T47D (cell line): ENCODE data around the gene RAB39B.
"Not testable (repeated sequence)": the region's sequence is repeated elsewhere in the genome, so short reads cannot be mapped to it uniquely, and the experiment has no call there.

Experiments used
- DNase-seq, 2 experiments: peaks; one replicate each; pipeline versions ENCODE4 v3.0.0 to v3.0.0-alpha.2; 2011 to 2012; ENCODE audit warnings: low read depth in 1 of 2, low spot score in 1 of 2
- JUND ChIP-seq: IDR thresholded peaks from 2 replicates; pipeline ENCODE4 v1.6.1; 2012; ENCODE audit warnings: low read depth
- in situ Hi-C: cut with HindIII; loops from 2 replicates; pipeline ENCODE4 v1.10.0; 2016; ENCODE audit warnings: low sequenced_read_pairs, low pct_unique_long_range_greater_than_20kb

The RAB39B gene

DNA sequence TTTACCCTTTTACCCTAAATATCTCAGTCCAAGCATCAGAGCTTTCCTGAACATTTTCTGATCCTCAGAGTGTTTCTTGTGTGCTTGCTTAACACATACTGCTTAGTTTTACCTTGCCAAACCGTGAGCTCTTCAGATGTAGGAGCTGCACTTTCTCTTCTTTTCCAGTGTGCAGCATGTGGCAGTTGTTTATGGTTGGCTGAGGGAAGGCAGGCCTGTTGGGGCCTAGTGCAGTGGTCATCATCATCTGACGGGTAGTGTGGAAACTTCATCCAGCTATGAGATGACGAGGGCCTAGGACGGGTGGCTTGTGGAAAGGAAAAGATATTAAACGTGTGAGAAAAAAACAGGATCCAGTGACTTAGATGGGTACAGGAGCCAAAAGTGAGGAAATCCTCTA, 26.6 kb downstream of the RAB39B start:
- TF ChIP-seq JUND: no peak
- in situ Hi-C loops: no loop called here
- no peak for DNase-seq

DNA sequence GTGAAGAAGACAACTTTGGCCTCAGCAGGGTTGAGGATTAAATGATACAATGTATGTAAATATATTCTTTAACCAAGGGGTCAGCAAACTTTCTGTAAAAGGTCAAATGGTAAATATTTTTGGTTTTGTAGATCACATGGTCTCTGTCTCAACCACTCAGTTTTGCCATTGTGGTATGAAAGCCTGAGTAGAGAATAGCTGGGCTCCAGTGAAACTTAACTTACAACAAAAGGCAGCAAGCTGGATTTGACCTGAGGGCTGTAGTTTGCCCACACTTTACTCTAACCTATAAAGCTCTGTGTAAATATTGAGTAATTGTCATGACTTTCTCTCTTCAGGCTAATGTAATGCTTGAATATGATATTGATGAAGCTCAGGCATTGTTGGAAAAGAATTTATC, 28.4 kb downstream of the RAB39B start:
- no peak for TF ChIP-seq JUND
- in situ Hi-C loops: no loop called here
- DNase-seq: peak in 1 of 2 experiments; percentile 66

DNA sequence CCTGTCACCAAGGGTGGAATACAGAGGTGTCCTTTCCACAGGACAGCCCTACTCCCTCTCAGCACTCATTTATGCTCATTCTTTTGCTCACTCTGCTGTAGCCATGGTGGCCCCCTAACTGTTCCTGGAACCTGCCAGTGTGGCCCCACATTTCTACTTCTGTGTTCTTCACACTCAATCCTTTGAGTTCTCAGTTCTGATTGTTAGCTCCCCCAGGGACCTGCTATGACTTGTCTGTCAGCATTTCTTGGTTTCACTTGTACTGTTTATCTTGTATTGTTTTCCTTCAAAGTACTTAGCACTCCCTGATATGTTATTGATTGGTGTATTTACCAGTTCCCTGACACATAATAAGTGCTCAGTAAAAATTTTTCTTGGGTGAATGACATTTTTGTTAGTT, 33.1 kb downstream of the RAB39B start:
- no peak for DNase-seq
- in situ Hi-C loops: no loop called here
- TF ChIP-seq JUND: no peak

DNA sequence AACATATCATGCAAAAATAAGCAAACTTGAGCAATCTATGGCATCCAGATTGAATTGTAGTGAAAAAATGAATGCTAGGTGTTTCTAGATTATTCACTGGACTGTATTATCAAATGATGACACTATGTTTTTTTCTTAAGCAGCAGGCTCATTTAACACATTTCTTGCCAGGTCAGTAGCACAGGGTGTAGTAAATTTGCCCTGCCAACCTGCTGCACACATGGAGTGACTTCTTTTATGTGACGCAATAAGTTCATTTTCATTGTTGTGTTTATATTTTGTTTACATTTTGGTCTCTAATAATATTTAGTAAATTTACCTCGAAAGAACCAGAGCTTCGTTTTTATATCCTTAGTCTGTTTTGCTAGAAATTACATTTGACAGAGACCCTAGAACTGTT, 38.5 kb downstream of the RAB39B start:
- in situ Hi-C loops: no loop called here
- no peak for DNase-seq
- TF ChIP-seq JUND: no peak

DNA sequence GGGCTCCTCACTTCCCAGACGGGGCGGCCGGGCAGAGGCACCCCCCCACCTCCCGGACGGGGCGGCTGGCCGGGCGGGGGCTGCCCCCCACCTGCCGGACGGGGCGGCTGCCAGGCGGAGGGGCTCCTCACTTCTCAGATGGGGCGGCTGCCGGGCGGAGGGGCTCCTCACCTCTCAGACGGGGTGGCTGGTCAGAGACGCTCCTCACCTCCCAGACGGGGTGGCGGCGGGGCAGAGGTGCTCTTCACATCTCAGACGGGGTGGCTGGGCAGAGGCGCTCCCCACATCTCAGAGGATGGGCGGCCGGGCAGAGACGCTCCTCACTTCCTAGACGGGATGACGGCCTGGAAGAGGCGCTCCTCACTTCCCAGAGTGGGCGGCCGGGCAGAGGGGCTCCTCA, 40.5 kb downstream of the RAB39B start:
- DNase-seq, in situ Hi-C loops: not testable (repeated sequence)

DNA sequence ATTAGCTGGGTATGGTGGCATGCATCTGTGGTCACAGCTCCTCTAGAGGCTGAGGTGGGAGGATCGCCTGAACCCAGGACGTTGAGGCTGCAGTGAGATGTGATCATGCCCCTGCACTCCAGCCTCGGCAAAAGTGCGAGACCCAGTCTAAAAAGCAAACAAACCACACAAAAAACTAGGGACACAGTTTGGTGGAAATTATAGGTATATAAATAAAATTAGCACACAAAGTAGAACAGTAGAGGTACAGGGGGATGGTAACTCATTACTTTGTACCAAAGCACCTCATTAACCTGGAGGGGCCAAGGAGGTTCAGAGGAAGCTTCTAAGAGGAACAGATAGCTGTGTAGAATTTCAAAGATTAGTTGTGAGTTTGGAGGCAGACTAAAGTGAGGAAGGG, 42.9 kb downstream of the RAB39B start:
- in situ Hi-C loops: no loop called here
- no peak for TF ChIP-seq JUND
- DNase-seq: no peak

DNA sequence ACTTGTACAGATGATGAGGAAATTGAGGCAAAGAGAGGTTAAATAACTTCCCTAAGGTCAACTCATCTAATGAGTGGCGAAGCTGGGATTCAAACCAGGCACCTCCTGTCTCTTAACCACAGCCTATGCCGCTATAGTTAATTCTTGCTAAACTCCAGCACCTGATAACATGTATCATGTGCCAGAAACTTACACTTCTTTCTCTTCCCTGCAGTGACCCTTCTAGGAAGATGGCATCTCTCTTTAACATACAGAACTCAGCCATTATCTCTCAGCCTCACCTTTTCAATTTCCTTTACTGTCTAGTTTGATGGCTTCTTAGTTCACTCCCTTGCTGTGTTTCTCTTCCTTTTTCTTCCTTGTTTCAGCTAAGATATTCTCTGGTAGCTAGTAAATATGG, 45.5 kb downstream of the RAB39B start:
- in situ Hi-C loops: no loop called here
- no peak for DNase-seq
- TF ChIP-seq JUND: no peak

DNA sequence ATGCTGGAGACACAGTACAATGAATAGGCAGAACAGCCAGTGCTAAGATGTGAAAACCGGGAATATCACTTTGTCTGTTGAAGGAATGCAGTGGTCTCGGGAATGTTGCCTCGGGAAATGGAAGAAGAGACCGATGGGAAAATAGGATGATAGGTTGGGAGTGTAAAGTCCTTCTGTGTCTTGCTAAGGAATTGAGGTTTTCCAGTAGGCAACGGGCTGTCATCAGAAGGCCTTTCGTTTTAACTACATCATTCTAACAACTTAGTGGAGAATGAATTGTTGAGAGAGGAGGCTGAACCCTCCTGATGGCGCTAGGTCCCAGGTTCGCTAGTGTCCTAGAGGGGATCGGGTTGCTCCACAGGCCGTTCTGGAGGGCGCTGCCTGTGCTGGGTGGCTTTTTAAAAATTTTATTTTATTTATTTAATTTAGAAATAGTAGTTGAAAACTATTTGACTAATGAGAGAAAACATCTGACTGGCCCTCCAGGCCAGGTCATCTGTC, 47.3 kb downstream of the RAB39B start:
- DNase-seq: no peak

DNA sequence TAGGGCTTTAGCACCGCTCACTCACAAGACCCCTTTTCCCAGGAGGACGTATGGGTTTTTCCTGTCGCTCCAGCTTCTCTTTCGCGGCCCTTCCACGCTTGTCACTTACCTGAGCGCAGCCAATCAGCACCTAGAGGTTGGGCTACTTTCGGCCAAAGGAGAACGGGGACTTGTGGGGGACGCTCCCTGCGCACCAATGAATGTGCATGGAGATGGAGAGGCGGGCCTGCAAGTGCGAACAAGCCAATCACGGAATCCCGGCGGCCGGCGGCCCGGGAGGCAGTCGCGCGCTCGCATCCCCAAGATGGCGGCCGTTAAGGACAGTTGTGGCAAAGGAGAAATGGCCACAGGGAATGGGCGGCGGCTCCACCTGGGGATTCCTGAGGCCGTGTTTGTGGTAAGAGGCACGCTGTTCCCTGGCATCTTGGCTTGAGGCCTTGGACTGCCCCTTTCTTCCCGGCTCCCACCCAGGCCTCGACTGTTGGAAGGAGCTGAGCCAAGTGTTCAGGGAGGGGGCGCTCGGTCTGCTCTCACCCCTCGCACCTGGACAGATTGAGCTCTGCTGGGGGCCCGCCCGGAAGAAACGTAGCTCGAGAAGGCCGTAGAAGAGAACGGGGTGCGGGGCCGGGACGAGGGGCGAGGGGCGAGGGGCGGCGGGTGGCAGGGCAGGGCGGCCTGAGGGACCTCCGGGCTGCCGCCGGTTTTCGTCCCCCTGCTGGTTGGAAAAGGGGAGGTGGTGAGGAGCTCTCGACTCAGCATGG, 47.9 kb downstream of the RAB39B start, which contains the start of gene VBP1:
Gene VBP1 (plus strand): TSS at position 282 of the 761 bp plus-strand sequence. CDS start 23 bp downstream, at position 305.
- no peak for TF ChIP-seq JUND
- in situ Hi-C loops: no loop called here
- DNase-seq: peak; percentile 84 to 94

More for the DNA sequence above, 47.3 kb downstream of the RAB39B start:
- in situ Hi-C loops: no loop called here
- TF ChIP-seq JUND: no peak

DNA sequence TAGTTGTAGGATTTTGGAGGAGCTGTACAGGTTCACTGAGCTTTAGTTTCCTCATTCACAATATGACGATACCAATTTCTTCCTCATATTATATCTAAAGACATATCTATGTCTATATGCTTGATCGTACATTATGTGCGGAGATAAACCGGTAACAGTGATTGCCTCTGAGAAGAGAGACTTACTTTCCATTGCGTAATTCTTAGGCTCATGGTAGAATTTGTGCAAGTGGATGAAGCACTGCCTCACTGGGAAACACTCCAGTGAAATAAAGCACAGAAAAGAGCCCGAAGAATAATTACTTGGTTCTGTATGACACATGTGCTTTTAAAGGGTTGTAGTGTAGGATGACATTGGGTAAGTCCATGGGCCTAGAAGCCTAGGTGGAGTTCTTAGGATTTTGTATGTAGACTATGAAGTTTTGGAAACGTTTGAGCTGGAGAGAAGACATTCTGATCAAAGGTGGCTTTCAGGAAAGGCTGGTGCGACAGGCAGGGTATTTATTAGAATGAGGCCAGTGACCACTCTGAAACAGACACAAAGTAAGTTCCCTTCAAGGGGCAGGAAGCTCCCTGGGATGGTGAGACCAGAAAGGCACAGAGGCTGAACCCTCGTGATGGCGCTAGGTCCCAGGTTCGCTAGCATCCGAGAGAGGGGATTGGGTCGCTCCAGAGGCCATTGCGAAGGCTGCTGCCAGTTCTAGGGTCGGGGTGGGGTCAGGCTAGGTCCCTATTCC, 48.7 kb downstream of the RAB39B start:
- in situ Hi-C loops: no loop called here
- no peak for DNase-seq

DNA sequence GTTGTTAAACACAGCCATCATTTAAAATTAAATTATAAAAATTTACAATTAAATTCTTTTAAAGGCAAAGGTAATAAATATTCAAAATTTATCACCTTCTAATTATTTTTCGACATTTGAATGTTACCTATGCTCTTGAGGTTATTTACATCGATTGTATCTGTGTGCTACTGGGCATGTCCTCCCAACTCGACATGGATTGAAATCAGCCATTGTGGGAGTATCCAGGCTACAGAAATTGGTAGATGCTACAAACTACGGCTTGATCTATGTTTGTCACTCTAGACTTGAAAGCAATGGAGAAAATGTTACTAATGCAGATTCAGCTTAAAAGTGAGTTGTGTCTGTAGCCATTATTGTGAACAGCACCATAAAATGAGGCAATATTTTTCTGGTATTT, 50.6 kb downstream of the RAB39B start:
- DNase-seq: no peak
- in situ Hi-C loops: no loop called here
- no peak for TF ChIP-seq JUND

More for the DNA sequence above, 48.7 kb downstream of the RAB39B start:
- no peak for TF ChIP-seq JUND

DNA sequence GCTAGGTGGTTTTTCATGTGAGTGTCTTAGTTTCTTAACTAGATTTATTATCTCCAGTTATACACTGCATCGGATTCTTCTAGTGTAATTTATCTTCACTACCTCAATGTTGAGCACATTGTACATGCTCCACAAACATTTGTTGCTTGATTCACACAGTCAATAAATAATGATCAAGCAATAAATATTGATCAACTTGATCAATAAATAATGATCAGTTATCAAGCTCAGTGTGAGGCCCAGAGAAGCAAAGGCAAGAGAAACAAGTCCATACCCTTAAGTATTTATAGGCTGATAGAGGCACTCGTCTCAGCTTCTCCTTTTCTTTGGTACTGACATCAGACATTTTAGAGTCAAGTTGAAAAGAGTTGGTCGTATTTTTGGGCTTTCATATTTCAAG, 53.1 kb downstream of the RAB39B start:
- no peak for DNase-seq
- in situ Hi-C loops: no loop called here
- TF ChIP-seq JUND: no peak
